Activated CD8-positive, alpha-beta memory T cell treated with anti-CD3 and anti-CD28 coated beads, Interleukin-2, amount 50 U/mL, for 48 hours (primary cell): ENCODE data around the gene CFAP47.
"Not testable (repeated sequence)": the region's sequence is repeated elsewhere in the genome, so short reads cannot be mapped to it uniquely, and the experiment has no call there.

Experiments
- DNase-seq: peaks from one replicate; pipeline ENCODE4 v3.0.0-alpha.2; 2020

Gene CFAP47

GRCh38 chrX:36234840-36235528, 315.4 kb downstream of the CFAP47 start:
- not testable (repeated sequence) for DNase-seq

- no peak for DNase-seq
Observed at GRCh38 chrX:36241397-36241796, 321.9 kb downstream of the CFAP47 start.

DNA sequence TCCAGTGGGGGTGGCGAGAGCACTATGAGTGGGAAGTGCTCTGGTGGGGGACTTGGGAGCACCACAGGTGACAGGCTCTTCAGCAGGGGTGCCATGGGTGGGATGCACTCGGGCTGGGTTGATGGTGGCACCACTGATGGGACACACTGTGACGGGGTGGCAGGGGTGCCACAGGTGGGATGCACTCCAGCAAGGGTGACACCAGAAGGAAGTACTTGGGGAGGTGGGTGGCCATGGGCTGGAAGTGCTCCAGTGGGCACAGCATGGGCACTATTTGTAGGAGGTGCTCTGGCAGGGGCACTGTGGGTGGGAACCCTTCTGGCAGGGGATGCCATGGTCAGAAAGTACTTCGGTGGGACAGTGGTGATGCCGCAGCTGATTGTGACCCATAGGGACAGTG, 346.6 kb downstream of the CFAP47 start:
- DNase-seq: no peak

- DNase-seq: no peak
Observed at GRCh38 chrX:36310136-36310535, 390.6 kb downstream of the CFAP47 start.

DNA sequence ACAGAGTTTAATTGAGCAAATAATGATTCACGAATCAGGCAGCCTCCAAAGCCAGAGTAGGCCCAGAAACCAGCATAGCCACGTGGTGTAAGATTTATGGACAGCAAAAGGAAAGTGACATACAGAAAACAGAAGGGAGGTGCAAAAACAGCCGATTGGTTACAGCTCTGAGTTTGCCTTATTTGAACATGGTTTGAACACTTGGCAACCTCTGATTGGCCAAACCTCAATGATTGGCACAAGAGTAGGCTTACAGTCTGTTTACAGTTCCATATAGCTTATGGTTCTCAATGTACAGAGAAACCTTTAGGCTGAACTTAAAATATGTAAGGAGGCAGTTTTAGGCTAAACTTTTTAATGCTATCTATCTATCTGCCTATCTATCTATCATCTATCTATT, 394.8 kb downstream of the CFAP47 start:
- DNase-seq: no peak

- no peak for DNase-seq
Observed at GRCh38 chrX:36334572-36334971, 415.0 kb downstream of the CFAP47 start.

- DNase-seq: no peak
Observed at GRCh38 chrX:36336751-36337150, 417.2 kb downstream of the CFAP47 start.

GRCh38 chrX:36344301-36344700, 424.8 kb downstream of the CFAP47 start:
- no peak for DNase-seq

- DNase-seq: no peak
Observed at GRCh38 chrX:36348509-36348908, 429.0 kb downstream of the CFAP47 start.

- no peak for DNase-seq
Observed at GRCh38 chrX:36357855-36358254, 438.3 kb downstream of the CFAP47 start.

DNA sequence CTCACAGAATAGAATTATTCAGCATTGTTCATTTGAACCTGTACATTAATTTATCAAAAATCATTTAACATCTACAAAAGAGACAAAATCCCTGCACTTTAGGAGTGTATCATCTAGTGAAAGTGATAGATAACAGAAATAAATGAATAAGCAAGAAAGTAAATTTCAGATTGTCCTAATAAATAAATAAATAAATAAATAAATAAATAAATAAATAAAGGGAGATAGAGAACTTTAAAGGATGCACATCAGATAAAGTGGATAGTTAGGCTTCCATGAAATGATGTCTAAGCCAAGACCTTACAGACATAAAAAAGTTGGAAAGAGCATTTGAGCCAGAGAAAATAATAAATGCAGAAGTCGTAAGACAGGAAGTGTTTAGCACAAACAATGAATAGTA, 444.7 kb downstream of the CFAP47 start:
- no peak for DNase-seq

GRCh38 chrX:36383495-36383894, 464.0 kb downstream of the CFAP47 start:
- no peak for DNase-seq

GRCh38 chrX:36388901-36389300, 469.4 kb downstream of the CFAP47 start:
- no peak for DNase-seq

DNA sequence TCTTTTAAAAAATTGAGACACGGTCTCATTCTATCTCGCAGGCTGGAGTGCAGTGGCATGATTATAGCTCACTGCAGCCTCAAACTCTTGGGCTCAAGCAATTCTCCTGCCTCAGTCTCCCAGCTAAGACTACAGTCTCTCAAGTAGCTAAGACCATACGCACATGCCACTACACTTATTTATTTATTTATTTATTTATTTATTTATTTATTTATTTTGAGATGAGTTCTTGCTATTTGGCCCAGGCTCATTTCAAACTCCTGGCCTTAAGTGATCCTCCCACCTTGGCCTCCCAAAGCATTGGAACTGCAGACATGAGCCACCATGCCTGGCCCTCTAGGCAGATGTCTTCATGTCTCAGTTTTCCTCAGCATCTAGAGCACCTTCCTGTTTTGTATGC, 482.2 kb downstream of the CFAP47 start:
- no peak for DNase-seq

DNA sequence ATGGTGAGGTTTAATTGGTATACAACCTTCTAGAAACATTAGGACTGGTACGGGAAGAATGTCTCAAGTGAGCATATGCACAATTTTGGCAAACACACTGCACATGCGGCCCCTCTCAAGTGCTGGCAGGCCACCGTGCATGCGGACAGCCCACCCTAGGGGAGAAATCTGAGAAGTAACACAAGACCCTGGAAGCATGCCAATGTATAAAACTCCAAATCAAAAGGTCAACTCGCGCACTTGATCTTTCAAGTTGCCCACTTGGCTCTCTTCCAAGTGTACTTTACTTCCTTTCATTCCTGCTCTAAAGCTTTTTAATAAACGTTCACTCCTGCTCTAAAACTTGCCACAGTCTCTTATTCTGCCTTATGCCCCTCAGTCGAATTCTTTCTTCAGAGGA, 488.3 kb downstream of the CFAP47 start:
- DNase-seq: no peak

DNA sequence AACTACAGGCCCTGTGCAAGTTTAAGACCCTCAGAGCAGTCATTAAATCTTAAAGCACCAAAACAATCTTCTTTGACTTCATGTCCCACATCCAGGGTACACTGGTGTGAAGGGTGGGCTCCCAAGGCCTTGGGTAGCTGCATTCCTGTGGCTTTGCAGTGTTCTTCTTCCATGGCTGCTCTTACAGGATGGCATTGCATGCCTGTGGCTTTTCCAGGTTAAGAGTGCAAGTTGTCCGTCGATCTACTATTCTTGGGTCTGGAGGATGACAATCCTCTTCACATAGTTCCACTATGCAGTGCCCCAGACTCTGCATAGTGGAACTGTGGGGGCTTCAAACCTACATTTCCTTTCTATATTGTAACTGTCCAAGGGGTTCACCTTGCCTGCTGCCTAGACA, 494.5 kb downstream of the CFAP47 start:
- no peak for DNase-seq

DNA sequence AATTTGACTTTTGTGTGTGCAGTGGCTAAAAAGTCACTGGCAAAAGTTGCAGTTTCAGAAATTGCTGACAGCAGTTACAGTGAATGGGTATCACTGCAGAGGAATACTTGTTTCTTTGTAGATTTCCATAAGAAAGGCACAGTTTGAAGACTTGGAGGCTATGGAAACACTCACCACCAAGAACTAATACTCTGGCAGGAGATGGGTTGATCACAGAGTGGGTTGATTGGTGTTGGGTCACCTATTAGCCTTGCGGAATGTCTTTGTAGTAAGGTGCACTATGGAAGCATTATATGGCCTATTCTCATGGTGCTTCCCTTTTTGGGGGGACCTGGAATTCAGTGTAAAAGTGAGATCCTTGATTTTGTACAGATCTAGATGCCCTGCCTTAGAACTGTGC, 502.8 kb downstream of the CFAP47 start:
- no peak for DNase-seq

DNA sequence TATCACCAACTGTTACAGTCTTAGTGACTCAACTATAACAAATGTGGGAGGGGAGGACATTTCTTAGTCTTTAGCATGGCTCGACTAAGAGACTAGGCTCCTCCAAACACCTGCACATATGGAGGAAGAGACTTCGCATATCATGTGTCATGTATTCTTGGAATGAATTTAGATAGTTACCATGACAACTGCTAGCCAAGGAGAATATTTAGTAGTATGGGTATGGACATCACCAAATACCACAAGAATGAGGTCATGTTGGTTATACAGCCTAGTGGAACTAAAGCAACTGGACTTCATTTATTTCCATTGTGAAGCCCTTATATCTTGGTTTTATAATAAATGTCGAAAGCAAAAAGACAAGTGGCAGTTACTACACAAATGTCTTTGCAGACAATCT, 512.3 kb downstream of the CFAP47 start:
- DNase-seq: no peak

DNA sequence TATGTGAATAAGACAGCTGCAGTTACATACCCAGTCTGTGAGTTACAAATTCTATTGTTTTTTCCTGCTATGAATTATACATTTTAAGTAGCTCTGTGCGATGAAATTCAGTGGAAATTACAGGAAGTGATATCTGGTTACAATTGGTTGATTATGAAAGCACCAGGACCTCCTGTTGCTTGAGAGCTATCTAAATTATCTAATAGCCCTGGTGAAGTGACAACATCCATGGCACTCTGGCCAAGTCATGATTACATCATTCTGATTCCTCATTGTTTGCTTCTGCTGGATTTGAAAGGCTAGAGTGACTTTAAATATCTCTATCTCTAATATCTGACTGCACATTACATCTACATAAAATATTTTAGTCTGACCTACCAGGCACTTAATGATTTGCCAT, 515.0 kb downstream of the CFAP47 start:
- no peak for DNase-seq
